ENCODE measurements around the gene DLGAP4. TPM values are rescaled to one million over a fixed set of nuclear protein-coding genes. Genes with fewer than 3 reads are reported as not detected.
A peak's percentile ranks its signal among the peaks of the same experiment; 100 is the strongest.
"Not testable (repeated sequence)": the region's sequence is repeated elsewhere in the genome, so short reads cannot be mapped to it uniquely, and the experiment has no call there.

Gene DLGAP4
- total RNA-seq, 1 donor from 2014 or later = 61.2 TPM

GRCh38 chr20:36507746-36508145 is 201.6 kb downstream of the DLGAP4 start:
- ATAC-seq = no peak
- no peaks in the 10 kb centered on the region for H3K27me3 ChIP-seq
- peaks cover 94% of the 10 kb centered on the region for H3K36me3 ChIP-seq
- H3K4me3 ChIP-seq = no peak overlapping the region
- no peak for DNase-seq
- no peak overlapping the region for H3K27ac ChIP-seq
- no peak for TF ChIP-seq CTCF (IDR thresholded peaks at IDR 0.05)
- H3K4me1 ChIP-seq = no peaks in the 10 kb centered on the region
- no peaks in the 10 kb centered on the region for H3K9me3 ChIP-seq
- intact Hi-C loops (cut with DNase I) = no loop called here

- Histone ChIP-seq H3K4me3 (no peak overlapping the region), H3K9me3 (no peaks in the 10 kb centered on the region), H3K36me3 (peaks cover 61% of the 10 kb centered on the region), H3K27me3 (no peaks in the 10 kb centered on the region), H3K4me1 (no peaks in the 10 kb centered on the region), H3K27ac (no peak overlapping the region)
- intact Hi-C loops (cut with DNase I) = no loop called here
- no peak for ATAC-seq
- TF ChIP-seq CTCF (IDR thresholded peaks at IDR 0.05) = no peak
- no peak for DNase-seq
Measured at GRCh38 chr20:36519012-36519719, 213.0 kb downstream of the DLGAP4 start.

GRCh38 chr20:36519944-36520343 is 213.8 kb downstream of the DLGAP4 start:
- DNase-seq = no peak
- Histone ChIP-seq H3K36me3 (peaks cover 65% of the 10 kb centered on the region), H3K4me3 (no peak overlapping the region), H3K27ac (no peak overlapping the region), H3K27me3 (no peaks in the 10 kb centered on the region), H3K9me3 (no peaks in the 10 kb centered on the region), H3K4me1 (no peaks in the 10 kb centered on the region)
- no peak for TF ChIP-seq CTCF (IDR thresholded peaks at IDR 0.05)
- ATAC-seq = no peak
- intact Hi-C loops (cut with DNase I) = no loop called here

- no peak overlapping the region for H3K4me3 ChIP-seq
- ATAC-seq (no peak), DNase-seq (no peak)
- H3K27me3 ChIP-seq = no peaks in the 10 kb centered on the region
- no peak for TF ChIP-seq CTCF (IDR thresholded peaks at IDR 0.05)
- peaks cover 70% of the 10 kb centered on the region for H3K36me3 ChIP-seq
- no peak overlapping the region for H3K27ac ChIP-seq
- intact Hi-C loops (cut with DNase I) = no loop called here
- no peaks in the 10 kb centered on the region for H3K4me1 ChIP-seq
- no peaks in the 10 kb centered on the region for H3K9me3 ChIP-seq
Measured at GRCh38 chr20:36521526-36521925, 215.4 kb downstream of the DLGAP4 start.

- DNase-seq; H3K9me3 ChIP-seq; H3K4me1 ChIP-seq; H3K27ac ChIP-seq; H3K4me3 ChIP-seq; ATAC-seq; intact Hi-C loops (cut with DNase I); H3K27me3 ChIP-seq: not testable (repeated sequence)
- peaks cover 78% of the 10 kb centered on the region for H3K36me3 ChIP-seq
Measured at GRCh38 chr20:36522412-36522811, 216.3 kb downstream of the DLGAP4 start.

- H3K9me3 ChIP-seq = no peaks in the 10 kb centered on the region
- H3K4me1 ChIP-seq = no peaks in the 10 kb centered on the region
- no peak overlapping the region for H3K4me3 ChIP-seq
- intact Hi-C loops (cut with DNase I) = no loop called here
- peak overlapping the region; percentile 12 for H3K27ac ChIP-seq
- no peak for ATAC-seq
- no peak for DNase-seq
- peaks cover 79% of the 10 kb centered on the region for H3K36me3 ChIP-seq
- no peaks in the 10 kb centered on the region for H3K27me3 ChIP-seq
- no peak for TF ChIP-seq CTCF (IDR thresholded peaks at IDR 0.05)
Measured at GRCh38 chr20:36523341-36523740, 217.2 kb downstream of the DLGAP4 start.

All from upper lobe of right lung (tissue), 1 donor.